Measurements from ENCODE around the gene NELL1. TPM values are rescaled to one million over a fixed set of nuclear protein-coding genes. Genes with fewer than 3 reads are reported as not detected.

NELL1 gene
- total and polyA plus RNA-seq, 2 experiments from 2014 or later: not detected

GRCh38 chr11:21485426-21485825 is 816.0 kb downstream of the NELL1 start:
- Histone ChIP-seq H3K4me1 (ENCODE audit: insufficient read depth) (no peaks in the 10 kb centered on the region), H4K20me1 (ENCODE audit: insufficient read depth) (no peaks in the 10 kb centered on the region), H3K27me3 (replicated peaks; ENCODE audit: insufficient read depth) (no peaks in the 10 kb centered on the region), H3K79me2 (ENCODE audit: insufficient read depth) (no peaks in the 10 kb centered on the region), H3K9ac (no peak overlapping the region), H3K9me3 (ENCODE audit: low read depth) (peaks cover under 1% of the 10 kb centered on the region), H3K4me2 (ENCODE audit: unreplicated experiment) (no peak overlapping the region), H3F3A (ENCODE audit: insufficient read depth) (no peaks in the 10 kb centered on the region), H2AFZ (no peak overlapping the region), H3K4me3 (no peak overlapping the region), H3K27ac (no peak overlapping the region), H3K9me2 (ENCODE audit: insufficient read depth) (no peaks in the 10 kb centered on the region), H3K36me3 (ENCODE audit: low read depth) (no peaks in the 10 kb centered on the region)
- in situ Hi-C loops (cut with MboI): no loop called here
- WGBS, 2 experiments (ENCODE audit: low coverage in 1 of 2, low lambda C conversion rate in 2 of 2, missing lambda C conversion rate in 2 of 2): 50 to 55% methylated on average over 5 of the region's 5 CpGs
- TF ChIP-seq EZH2phosphoT487 (IDR thresholded peaks at IDR 0.05; ENCODE audit: insufficient read depth, low read depth) (no peak), EZH2 (IDR thresholded peaks at IDR 0.05; ENCODE audit: insufficient read depth, poor library complexity, severe bottlenecking) (no peak)
- no peak for DNase-seq

- no peak overlapping the region for H2AFZ ChIP-seq
- H3K9ac ChIP-seq: no peak overlapping the region
- no peaks in the 10 kb centered on the region for H3K79me2 ChIP-seq (ENCODE audit: insufficient read depth)
- no peak overlapping the region for H3K27ac ChIP-seq
- no peak overlapping the region for H3K4me3 ChIP-seq
- H3K9me3 ChIP-seq (ENCODE audit: low read depth): peaks cover 4% of the 10 kb centered on the region
- no peaks in the 10 kb centered on the region for H3K4me1 ChIP-seq (ENCODE audit: insufficient read depth)
- WGBS, 2 experiments (ENCODE audit: low coverage in 1 of 2, low lambda C conversion rate in 2 of 2, missing lambda C conversion rate in 2 of 2): 22% methylated on average over 2 of the region's 2 CpGs
- no peak for DNase-seq
- no peak overlapping the region for H3K4me2 ChIP-seq (ENCODE audit: unreplicated experiment)
- no peaks in the 10 kb centered on the region for H3K27me3 ChIP-seq (replicated peaks; ENCODE audit: insufficient read depth)
- no peaks in the 10 kb centered on the region for H4K20me1 ChIP-seq (ENCODE audit: insufficient read depth)
- no peaks in the 10 kb centered on the region for H3K9me2 ChIP-seq (ENCODE audit: insufficient read depth)
- no peaks in the 10 kb centered on the region for H3F3A ChIP-seq (ENCODE audit: insufficient read depth)
- in situ Hi-C loops (cut with MboI): no loop called here
- no peaks in the 10 kb centered on the region for H3K36me3 ChIP-seq (ENCODE audit: low read depth)
- TF ChIP-seq EZH2 (IDR thresholded peaks at IDR 0.05; ENCODE audit: insufficient read depth, poor library complexity, severe bottlenecking) (no peak), EZH2phosphoT487 (IDR thresholded peaks at IDR 0.05; ENCODE audit: insufficient read depth, low read depth) (no peak)
Observed at GRCh38 chr11:21489416-21490115, 820.2 kb downstream of the NELL1 start.

GRCh38 chr11:21492931-21493330 is 823.5 kb downstream of the NELL1 start:
- no peaks in the 10 kb centered on the region for H3K9me2 ChIP-seq (ENCODE audit: insufficient read depth)
- 39 to 56% methylated on average over 1 of the region's 1 CpG for WGBS, 2 experiments (ENCODE audit: low coverage in 1 of 2, low lambda C conversion rate in 2 of 2, missing lambda C conversion rate in 2 of 2)
- no peaks in the 10 kb centered on the region for H3F3A ChIP-seq (ENCODE audit: insufficient read depth)
- TF ChIP-seq EZH2 (IDR thresholded peaks at IDR 0.05; ENCODE audit: insufficient read depth, poor library complexity, severe bottlenecking) (no peak), EZH2phosphoT487 (IDR thresholded peaks at IDR 0.05; ENCODE audit: insufficient read depth, low read depth) (no peak)
- no peaks in the 10 kb centered on the region for H3K36me3 ChIP-seq (ENCODE audit: low read depth)
- H3K4me2 ChIP-seq (ENCODE audit: unreplicated experiment): no peak overlapping the region
- no peak for DNase-seq
- H2AFZ ChIP-seq: no peak overlapping the region
- H3K9ac ChIP-seq: no peak overlapping the region
- H3K27ac ChIP-seq: no peak overlapping the region
- no peaks in the 10 kb centered on the region for H3K79me2 ChIP-seq (ENCODE audit: insufficient read depth)
- no peak overlapping the region for H3K4me3 ChIP-seq
- H4K20me1 ChIP-seq (ENCODE audit: insufficient read depth): no peaks in the 10 kb centered on the region
- H3K9me3 ChIP-seq (ENCODE audit: low read depth): peaks cover 4% of the 10 kb centered on the region
- H3K27me3 ChIP-seq (replicated peaks; ENCODE audit: insufficient read depth): no peaks in the 10 kb centered on the region
- H3K4me1 ChIP-seq (ENCODE audit: insufficient read depth): no peaks in the 10 kb centered on the region
- in situ Hi-C loops (cut with MboI): no loop called here

DNA sequence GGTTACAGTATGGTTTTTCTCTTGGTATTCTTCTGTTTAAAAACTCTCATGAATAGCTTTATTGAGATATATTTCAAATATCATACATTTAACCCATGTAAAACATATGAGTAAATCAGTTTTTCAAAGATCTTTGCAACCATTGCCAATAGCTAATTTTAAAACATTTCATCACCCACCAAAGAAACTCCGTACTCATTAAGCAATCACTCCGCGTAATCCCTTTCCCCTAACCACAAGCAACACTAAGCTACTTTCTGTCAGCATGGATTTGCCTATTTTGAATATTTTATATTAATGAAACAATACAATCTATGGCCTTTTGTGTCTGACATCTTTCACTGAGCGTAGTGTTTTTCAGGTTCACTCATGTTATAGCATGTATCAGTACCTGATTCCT is 825.6 kb downstream of the NELL1 start:
- Histone ChIP-seq H3K9me2 (ENCODE audit: insufficient read depth) (no peaks in the 10 kb centered on the region), H3K4me1 (ENCODE audit: insufficient read depth) (no peaks in the 10 kb centered on the region), H3K9ac (no peak overlapping the region), H3K27me3 (replicated peaks; ENCODE audit: insufficient read depth) (no peaks in the 10 kb centered on the region), H3F3A (ENCODE audit: insufficient read depth) (no peaks in the 10 kb centered on the region), H3K27ac (no peak overlapping the region), H3K79me2 (ENCODE audit: insufficient read depth) (no peaks in the 10 kb centered on the region), H3K9me3 (ENCODE audit: low read depth) (peaks cover 4% of the 10 kb centered on the region), H3K4me3 (no peak overlapping the region), H3K36me3 (ENCODE audit: low read depth) (no peaks in the 10 kb centered on the region), H2AFZ (no peak overlapping the region), H3K4me2 (ENCODE audit: unreplicated experiment) (no peak overlapping the region), H4K20me1 (ENCODE audit: insufficient read depth) (no peaks in the 10 kb centered on the region)
- in situ Hi-C loops (cut with MboI): no loop called here
- DNase-seq: no peak
- TF ChIP-seq EZH2 (IDR thresholded peaks at IDR 0.05; ENCODE audit: insufficient read depth, poor library complexity, severe bottlenecking): no peak
- TF ChIP-seq EZH2phosphoT487 (IDR thresholded peaks at IDR 0.05; ENCODE audit: insufficient read depth, low read depth): no peak
- 53 to 67% methylated on average over 4 of the region's 4 CpGs for WGBS, 2 experiments (ENCODE audit: low coverage in 1 of 2, low lambda C conversion rate in 2 of 2, missing lambda C conversion rate in 2 of 2)
